Measurements from ENCODE around the gene CA11. TPM values are rescaled to one million over a fixed set of nuclear protein-coding genes. Genes with fewer than 3 reads are reported as not detected.
A peak's percentile ranks its signal among the peaks of the same experiment; 100 is the strongest.

CA11 gene
- total RNA-seq, 1 experiment from 2014 or later: 10.5 TPM

GRCh38 chr19:48668761-48669160 is 22.8 kb upstream of the CA11 start:
- no peaks in the 10 kb centered on the region for H3K27me3 ChIP-seq (replicated peaks; ENCODE audit: control insufficient read depth, insufficient read depth, low read length)
- H3K27ac Mint-ChIP-seq (ENCODE audit: unreplicated experiment): no peak overlapping the region
- peaks cover 7% of the 10 kb centered on the region for H3K4me1 Mint-ChIP-seq (ENCODE audit: low read depth, unreplicated experiment)
- no peak overlapping the region for H3K4me3 Mint-ChIP-seq (ENCODE audit: unreplicated experiment)
- ChIA-PET POLR2A (no interaction called here), CTCF (no interaction called here)
- H3K4me1 ChIP-seq: peaks cover 16% of the 10 kb centered on the region
- peaks cover 11% of the 10 kb centered on the region for H3K9me3 Mint-ChIP-seq (ENCODE audit: unreplicated experiment)
- intact Hi-C loops (cut with micrococcal nuclease; ENCODE audit: unreplicated experiment): no loop called here
- H3K36me3 ChIP-seq (ENCODE audit: control insufficient read depth, insufficient read depth, low read length): no peaks in the 10 kb centered on the region
- H3K36me3 Mint-ChIP-seq (ENCODE audit: insufficient read depth, unreplicated experiment): no peaks in the 10 kb centered on the region
- H3K4me3 ChIP-seq (ENCODE audit: low read depth, low read length): no peak overlapping the region
- no peaks in the 10 kb centered on the region for H3K27me3 Mint-ChIP-seq (ENCODE audit: insufficient read depth, unreplicated experiment)
- H3K9me3 ChIP-seq: no peaks in the 10 kb centered on the region
- no TSS peak for BruUV-seq (replicated peaks)
- DNase-seq: no peak
- TF ChIP-seq CTCF (IDR thresholded peaks at IDR 0.05; ENCODE audit: insufficient read depth in 1 of 2, low read depth in 1 of 2, low read length in 1 of 2, severe bottlenecking in 1 of 2, unreplicated experiment in 1 of 2): no peak

- Histone ChIP-seq H3K27me3 (replicated peaks; ENCODE audit: control insufficient read depth, insufficient read depth, low read length) (no peaks in the 10 kb centered on the region), H3K4me1 (peaks cover 16% of the 10 kb centered on the region), H3K4me3 (ENCODE audit: low read depth, low read length) (no peak overlapping the region), H3K36me3 (ENCODE audit: control insufficient read depth, insufficient read depth, low read length) (no peaks in the 10 kb centered on the region), H3K9me3 (no peaks in the 10 kb centered on the region)
- CTCF ChIA-PET: no interaction called here
- H3K27ac Mint-ChIP-seq (ENCODE audit: unreplicated experiment): no peak overlapping the region
- H3K4me1 Mint-ChIP-seq (ENCODE audit: low read depth, unreplicated experiment): peaks cover 7% of the 10 kb centered on the region
- no peaks in the 10 kb centered on the region for H3K36me3 Mint-ChIP-seq (ENCODE audit: insufficient read depth, unreplicated experiment)
- no TSS peak for BruUV-seq (replicated peaks)
- no peaks in the 10 kb centered on the region for H3K27me3 Mint-ChIP-seq (ENCODE audit: insufficient read depth, unreplicated experiment)
- no peak for TF ChIP-seq CTCF (IDR thresholded peaks at IDR 0.05; ENCODE audit: insufficient read depth in 1 of 2, low read depth in 1 of 2, low read length in 1 of 2, severe bottlenecking in 1 of 2, unreplicated experiment in 1 of 2)
- H3K9me3 Mint-ChIP-seq (ENCODE audit: unreplicated experiment): peaks cover 11% of the 10 kb centered on the region
- no peak overlapping the region for H3K4me3 Mint-ChIP-seq (ENCODE audit: unreplicated experiment)
- intact Hi-C loops (cut with micrococcal nuclease; ENCODE audit: unreplicated experiment): no loop called here
- no peak for DNase-seq
- POLR2A ChIA-PET: no interaction called here
Measured at GRCh38 chr19:48668332-48668731, 22.3 kb upstream of the CA11 start.

- POLR2A ChIA-PET: no interaction called here
- H3K27ac Mint-ChIP-seq (ENCODE audit: unreplicated experiment): peak overlapping the region; percentile 69
Measured at GRCh38 chr19:48665786-48666185, 19.8 kb upstream of the CA11 start.

More at GRCh38 chr19:48665786-48666185, 19.8 kb upstream of the CA11 start:
- CTCF ChIA-PET: no interaction called here
- H3K36me3 Mint-ChIP-seq (ENCODE audit: insufficient read depth, unreplicated experiment): peaks cover 8% of the 10 kb centered on the region
- no TSS peak for BruUV-seq (replicated peaks)
- peaks cover 11% of the 10 kb centered on the region for H3K9me3 Mint-ChIP-seq (ENCODE audit: unreplicated experiment)
- peak in 1 of 2 experiments; percentile 51 for DNase-seq
- peaks cover 7% of the 10 kb centered on the region for H3K4me1 Mint-ChIP-seq (ENCODE audit: low read depth, unreplicated experiment)
- Histone ChIP-seq H3K4me1 (peaks cover 17% of the 10 kb centered on the region), H3K27me3 (replicated peaks; ENCODE audit: control insufficient read depth, insufficient read depth, low read length) (no peaks in the 10 kb centered on the region), H3K9me3 (no peaks in the 10 kb centered on the region), H3K36me3 (ENCODE audit: control insufficient read depth, insufficient read depth, low read length) (no peaks in the 10 kb centered on the region), H3K4me3 (ENCODE audit: low read depth, low read length) (no peak overlapping the region)
- no peaks in the 10 kb centered on the region for H3K27me3 Mint-ChIP-seq (ENCODE audit: insufficient read depth, unreplicated experiment)
- TF ChIP-seq CTCF (IDR thresholded peaks at IDR 0.05; ENCODE audit: insufficient read depth in 1 of 2, low read depth in 1 of 2, low read length in 1 of 2, severe bottlenecking in 1 of 2, unreplicated experiment in 1 of 2): no peak
- intact Hi-C loops (cut with micrococcal nuclease; ENCODE audit: unreplicated experiment): no loop called here
- no peak overlapping the region for H3K4me3 Mint-ChIP-seq (ENCODE audit: unreplicated experiment)
